Limb (tissue), 2 donors: ENCODE data around the gene HMGB4.

Experiments
- DNase-seq, 2 donors: peaks; one replicate each; pipeline ENCODE4 v3.0.0-alpha.2; 2016; ENCODE audit errors: extremely low spot score in 2 of 2

Gene HMGB4

GRCh38 chr1:33848205-33848937 lies 15.5 kb upstream of the HMGB4 start:
- no peak for DNase-seq

GRCh38 chr1:33849211-33849610 lies 14.7 kb upstream of the HMGB4 start:
- DNase-seq: no peak

GRCh38 chr1:33850481-33850880 lies 13.4 kb upstream of the HMGB4 start:
- DNase-seq: no peak

GRCh38 chr1:33852711-33853110 lies 11.2 kb upstream of the HMGB4 start:
- no peak for DNase-seq

- no peak for DNase-seq
These were observed 10.4 kb upstream of the HMGB4 start for GRCh38 chr1:33853431-33853830.

- no peak for DNase-seq
These were observed 9.8 kb upstream of the HMGB4 start for GRCh38 chr1:33854091-33854490.

- no peak for DNase-seq
These were observed 3.2 kb upstream of the HMGB4 start for GRCh38 chr1:33860671-33861070.

- DNase-seq: no peak
These were observed 846 bp downstream of the HMGB4 start for GRCh38 chr1:33864460-33865389.

- peak; percentile 51 to 58 for DNase-seq
These were observed 2.4 kb downstream of the HMGB4 start for GRCh38 chr1:33866281-33866680.

GRCh38 chr1:33867684-33868083 lies 3.8 kb downstream of the HMGB4 start:
- DNase-seq: no peak

- no peak for DNase-seq
These were observed 8.4 kb downstream of the HMGB4 start for GRCh38 chr1:33872275-33872674.

GRCh38 chr1:33872683-33873082 lies 8.8 kb downstream of the HMGB4 start:
- peak in 1 of 2 donors; percentile 4 for DNase-seq

GRCh38 chr1:33874636-33875035 lies 10.8 kb downstream of the HMGB4 start:
- peak in 1 of 2 donors; percentile 2 for DNase-seq

GRCh38 chr1:33875862-33876261 lies 12.0 kb downstream of the HMGB4 start:
- DNase-seq: no peak

GRCh38 chr1:33876970-33877650 lies 13.2 kb downstream of the HMGB4 start:
- no peak for DNase-seq

GRCh38 chr1:33878392-33878791 lies 14.5 kb downstream of the HMGB4 start:
- DNase-seq: no peak

- peak in 1 of 2 donors; percentile 2 for DNase-seq
These were observed 16.4 kb downstream of the HMGB4 start for GRCh38 chr1:33880305-33880704.

- DNase-seq: no peak
These were observed 22.6 kb downstream of the HMGB4 start for GRCh38 chr1:33886496-33886895.

- peak in 1 of 2 donors; percentile 23 for DNase-seq
These were observed 29.4 kb downstream of the HMGB4 start for GRCh38 chr1:33893147-33893830.

- no peak for DNase-seq
These were observed 31.5 kb downstream of the HMGB4 start for GRCh38 chr1:33895396-33895795.

- DNase-seq: no peak
These were observed 32.1 kb downstream of the HMGB4 start for GRCh38 chr1:33895976-33896375.
